Panc1 (cell line): ENCODE data around the gene CBX4. TPM values are rescaled to one million over a fixed set of nuclear protein-coding genes. Genes with fewer than 3 reads are reported as not detected.
A peak's percentile ranks its signal among the peaks of the same experiment; 100 is the strongest.

Experiments
- ATAC-seq: fragments of 200-7000 bp; cut with Tn5 transposase; 2 replicates; pipeline ENCODE4 v1.9.1; 2020; ENCODE audit warnings: mild to moderate bottlenecking, moderate library complexity
- BruUV-seq: library from RNA; stranded (reverse); fragments of 400-500 nt; replicated peaks from 2 replicates; lab custom pipeline; 2021; lab: Mats Ljungman, UMichigan
- CTCF ChIA-PET: fragments of 300-600 bp; sonication (Branson Sonifier 250); formaldehyde crosslinking; loops from one replicate; lab custom pipeline; 2022; ENCODE audit warnings: antibody characterized with exemption; lab: Charles Lee
- POLR2A ChIA-PET: fragments of 300-600 bp; sonication (Branson Sonifier 250); formaldehyde crosslinking; loops from one replicate; lab custom pipeline; 2022; ENCODE audit warnings: antibody characterized with exemption; lab: Charles Lee
- DNase-seq: peaks from one replicate; pipeline ENCODE4 v3.0.0-alpha.2; 2010; ENCODE audit warnings: low read depth, low spot score
- H3K27ac ChIP-seq: 2 replicates; pipeline ENCODE4 v1.5.1; 2011; ENCODE audit warnings: mild to moderate bottlenecking, low read length, inconsistent platforms
- H3K27me3 ChIP-seq: fragments of 200-500 bp; sonication (Bioruptor generic); 2 replicates; pipeline ENCODE4 v1.6.0; 2014; ENCODE audit warnings: low read length, inconsistent platforms; ENCODE audit not compliant: control insufficient read depth, insufficient read depth
- H3K36me3 ChIP-seq: fragments of 200-500 bp; sonication (Bioruptor generic); 2 replicates; pipeline ENCODE4 v1.5.1; 2014; ENCODE audit warnings: inconsistent platforms, mild to moderate bottlenecking, low read length, moderate library complexity; ENCODE audit not compliant: control insufficient read depth, insufficient read depth
- H3K4me1 ChIP-seq: 2 replicates; pipeline ENCODE4 v1.5.1; 2011; ENCODE audit warnings: inconsistent platforms, mild to moderate bottlenecking, low read length, moderate library complexity; ENCODE audit not compliant: control insufficient read depth, insufficient read depth
- H3K4me3 ChIP-seq, 2 experiments: 2 replicates each; pipeline ENCODE4 v1.5.1; 2011 to 2012; ENCODE audit warnings: low read depth in 2 of 2, low read length in 2 of 2, mild to moderate bottlenecking in 2 of 2, inconsistent platforms in 1 of 2, moderate library complexity in 1 of 2
- H3K9me3 ChIP-seq: fragments of 200-500 bp; sonication (Bioruptor generic); 2 replicates; pipeline ENCODE4 v1.5.1; 2014; ENCODE audit warnings: low read depth, mild to moderate bottlenecking, inconsistent platforms, low read length, moderate library complexity; ENCODE audit not compliant: control insufficient read depth, insufficient read depth
- POLR2AphosphoS5 ChIP-seq: IDR thresholded peaks from 2 replicates; pipeline ENCODE4 v1.6.1; 2012; ENCODE audit warnings: mild to moderate bottlenecking, low read depth, low read length, moderate library complexity
- SIN3A ChIP-seq: IDR thresholded peaks from 2 replicates; pipeline ENCODE4 v1.6.1; 2012; ENCODE audit warnings: low read depth, mild to moderate bottlenecking, low read length, moderate library complexity, borderline replicate concordance; ENCODE audit not compliant: insufficient read depth
- TCF7L2 ChIP-seq: IDR thresholded peaks from 2 replicates; pipeline ENCODE4 v1.6.1; 2011; ENCODE audit warnings: mild to moderate bottlenecking, low read depth, low read length, inconsistent platforms
- in situ Hi-C: cut with HindIII; loops from 2 replicates; pipeline ENCODE4 v1.10.0; 2016; ENCODE audit warnings: low sequenced_read_pairs, low pct_unique_long_range_greater_than_20kb
- intact Hi-C: fragments of 100-400 bp; cut with micrococcal nuclease; formaldehyde crosslinking; loops from one replicate; pipeline ENCODE4 v1.10.0; 2022; ENCODE audit not compliant: unreplicated experiment
- total RNA-seq: library from RNA; stranded (reverse); gene quantifications from one replicate; pipeline ENCODE4 v1.2.1, GENCODE V29; 2021; ENCODE audit not compliant: unreplicated experiment
- TF ChIP-seq, protein P1 (sequence below), 2 experiments: IDR thresholded peaks; 2 replicates each; pipeline ENCODE4 v1.6.1; 2011 to 2012; ENCODE audit warnings: low read depth in 2 of 2, control low read depth in 1 of 2, low read length in 1 of 2, mild to moderate bottlenecking in 1 of 2, moderate library complexity in 1 of 2; ENCODE audit not compliant: insufficient read depth in 1 of 2

Gene CBX4
- total RNA-seq, 1 experiment from 2014 or later = 48.6 TPM

DNA sequence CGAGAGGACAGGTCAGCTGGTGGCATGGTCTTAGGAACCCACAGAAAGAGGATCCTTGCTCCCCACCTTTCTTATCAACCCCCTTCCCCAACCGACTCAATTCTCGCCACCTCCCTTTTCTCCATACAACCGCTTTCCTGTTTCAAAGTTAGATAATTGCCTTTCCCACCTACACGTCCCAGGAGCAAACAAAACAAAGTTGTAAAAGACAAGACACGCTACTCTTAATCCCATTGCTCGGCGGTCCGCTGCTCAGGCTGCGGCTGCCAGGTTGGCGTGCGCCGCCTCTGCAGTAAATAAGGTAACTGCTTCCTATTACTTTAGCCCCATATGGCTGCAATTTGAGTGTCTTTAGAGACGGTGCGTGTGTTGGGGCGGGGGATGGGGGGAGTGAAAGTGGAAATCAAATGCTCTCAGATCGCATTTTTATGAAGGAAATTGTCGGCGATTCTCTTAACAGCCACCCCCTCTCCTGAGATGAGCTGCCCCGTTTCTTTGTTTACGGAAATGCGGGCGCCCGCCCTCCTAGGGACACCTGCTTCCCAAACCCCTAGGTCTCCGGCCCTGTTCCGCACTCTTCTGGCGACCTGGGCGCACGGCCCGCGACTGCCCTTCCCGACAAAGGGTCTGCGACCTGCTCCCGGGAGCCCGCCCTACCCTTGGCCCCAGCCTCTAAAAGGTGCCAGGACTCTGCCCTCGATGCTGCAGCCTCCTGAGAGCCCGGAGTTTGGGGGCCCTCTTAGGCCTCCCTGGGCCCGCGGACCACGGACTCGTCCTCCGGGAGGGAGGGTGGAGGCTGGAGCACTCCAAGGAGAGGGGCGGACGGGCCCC is 38.7 kb downstream of the CBX4 start:
- in situ Hi-C loops = no loop called here
- intact Hi-C loops = no loop called here
- ChIA-PET CTCF (interaction anchor here (0.5 to 0.9 kb wide), 2 partner anchors 42 to 59 kb away, joined by 3 read pairs; no protein-coding TSS in a partner anchor), POLR2A (no interaction called here)
- peak overlapping the region; percentile 35 to 43 for H3K4me3 ChIP-seq
- no TSS peak for BruUV-seq
- peaks cover 4% of the 10 kb centered on the region; the same call in 1 of the 2 replicates for H3K27me3 ChIP-seq
- peak overlapping the region; percentile 72 for H3K27ac ChIP-seq
- ATAC-seq = peak; percentile 26
- H3K9me3 ChIP-seq = no peaks in the 10 kb centered on the region
- no peak for TF ChIP-seq TCF7L2
- TF ChIP-seq, protein P1, sequence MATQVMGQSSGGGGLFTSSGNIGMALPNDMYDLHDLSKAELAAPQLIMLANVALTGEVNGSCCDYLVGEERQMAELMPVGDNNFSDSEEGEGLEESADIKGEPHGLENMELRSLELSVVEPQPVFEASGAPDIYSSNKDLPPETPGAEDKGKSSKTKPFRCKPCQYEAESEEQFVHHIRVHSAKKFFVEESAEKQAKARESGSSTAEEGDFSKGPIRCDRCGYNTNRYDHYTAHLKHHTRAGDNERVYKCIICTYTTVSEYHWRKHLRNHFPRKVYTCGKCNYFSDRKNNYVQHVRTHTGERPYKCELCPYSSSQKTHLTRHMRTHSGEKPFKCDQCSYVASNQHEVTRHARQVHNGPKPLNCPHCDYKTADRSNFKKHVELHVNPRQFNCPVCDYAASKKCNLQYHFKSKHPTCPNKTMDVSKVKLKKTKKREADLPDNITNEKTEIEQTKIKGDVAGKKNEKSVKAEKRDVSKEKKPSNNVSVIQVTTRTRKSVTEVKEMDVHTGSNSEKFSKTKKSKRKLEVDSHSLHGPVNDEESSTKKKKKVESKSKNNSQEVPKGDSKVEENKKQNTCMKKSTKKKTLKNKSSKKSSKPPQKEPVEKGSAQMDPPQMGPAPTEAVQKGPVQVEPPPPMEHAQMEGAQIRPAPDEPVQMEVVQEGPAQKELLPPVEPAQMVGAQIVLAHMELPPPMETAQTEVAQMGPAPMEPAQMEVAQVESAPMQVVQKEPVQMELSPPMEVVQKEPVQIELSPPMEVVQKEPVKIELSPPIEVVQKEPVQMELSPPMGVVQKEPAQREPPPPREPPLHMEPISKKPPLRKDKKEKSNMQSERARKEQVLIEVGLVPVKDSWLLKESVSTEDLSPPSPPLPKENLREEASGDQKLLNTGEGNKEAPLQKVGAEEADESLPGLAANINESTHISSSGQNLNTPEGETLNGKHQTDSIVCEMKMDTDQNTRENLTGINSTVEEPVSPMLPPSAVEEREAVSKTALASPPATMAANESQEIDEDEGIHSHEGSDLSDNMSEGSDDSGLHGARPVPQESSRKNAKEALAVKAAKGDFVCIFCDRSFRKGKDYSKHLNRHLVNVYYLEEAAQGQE (IDR thresholded peaks at IDR 0.05; ENCODE audit: insufficient read depth in 1 of 2, low read depth in 2 of 2, low read length in 1 of 2) = no peak
- peaks cover 3% of the 10 kb centered on the region; the same call in 1 of the 2 replicates for H3K36me3 ChIP-seq
- H3K4me1 ChIP-seq = peaks cover 34% of the 10 kb centered on the region
- DNase-seq = no peak

DNA sequence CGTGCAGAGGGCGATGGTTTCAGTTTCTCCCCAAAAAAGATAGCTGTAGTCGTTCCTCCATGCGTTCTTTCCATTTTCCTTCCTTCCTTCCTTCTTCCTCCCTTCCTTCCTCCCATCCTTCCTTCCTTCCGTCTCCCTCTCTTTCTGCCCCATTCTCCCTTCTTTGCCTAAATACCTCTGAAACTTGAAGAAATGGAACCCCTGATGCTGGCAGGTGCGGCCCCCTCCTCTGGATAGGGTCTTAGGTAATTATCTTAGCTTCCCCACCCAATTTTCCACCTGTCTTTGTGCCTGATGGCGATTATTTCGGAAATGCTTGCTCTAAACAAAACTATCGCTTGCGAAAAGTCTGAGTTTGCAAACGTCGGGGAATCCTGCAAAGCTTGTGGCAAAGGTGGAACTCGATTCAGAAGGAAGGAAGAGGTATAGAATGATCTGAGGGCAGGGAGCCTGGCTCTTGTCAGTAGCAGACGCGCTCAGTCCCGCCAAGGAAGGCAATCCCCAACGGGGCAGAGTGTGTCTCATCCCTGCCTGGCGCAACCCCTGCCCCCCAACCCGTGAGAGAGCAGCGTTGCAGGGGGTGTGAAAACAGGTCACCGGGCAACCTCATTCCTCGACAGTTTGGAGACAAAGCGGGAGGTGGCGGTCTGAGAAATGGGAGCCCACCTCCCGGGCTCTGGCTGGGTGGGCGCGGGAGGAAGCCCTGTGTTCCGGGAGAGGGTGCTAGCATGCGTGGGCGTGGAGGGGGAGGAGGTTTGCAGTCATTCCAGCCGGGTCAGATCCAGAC is 39.5 kb downstream of the CBX4 start:
- no TSS peak for BruUV-seq
- POLR2A ChIA-PET = no interaction called here
- intact Hi-C loops = no loop called here
- H3K36me3 ChIP-seq = peaks cover 3% of the 10 kb centered on the region; the same call in 1 of the 2 replicates
- CTCF ChIA-PET = interaction anchor here (0.5 to 0.7 kb wide), 2 partner anchors 33 to 325 kb away, joined by 3 read pairs; no protein-coding TSS in a partner anchor
- H3K4me3 ChIP-seq = peak overlapping the region; percentile 35 to 43
- DNase-seq (no peak), ATAC-seq (no peak)
- TF ChIP-seq SIN3A (0 out of 2 replicates have a peak, but pooled peaks have one; percentile 1), POLR2AphosphoS5 (no peak), TCF7L2 (no peak)
- TF ChIP-seq, protein P1 (IDR thresholded peaks at IDR 0.05; ENCODE audit: insufficient read depth in 1 of 2, low read depth in 2 of 2, low read length in 1 of 2) = no peak
- H3K27ac ChIP-seq = no peak overlapping the region
- peaks cover under 1% of the 10 kb centered on the region; the same call in 1 of the 2 replicates for H3K27me3 ChIP-seq
- H3K9me3 ChIP-seq = no peaks in the 10 kb centered on the region
- in situ Hi-C loops = loop anchor here (25.0 kb wide), 1 partner anchor 188 kb away; no protein-coding TSS in a partner anchor
- H3K4me1 ChIP-seq = peaks cover 36% of the 10 kb centered on the region
